ENCODE results near the gene TBC1D2B.
"Not testable (repeated sequence)": the region's sequence is repeated elsewhere in the genome, so short reads cannot be mapped to it uniquely, and the experiment has no call there.

Gene TBC1D2B

GRCh38 chr15:77971875-77972274, 105.6 kb downstream of the TBC1D2B start:
- DNase-seq, result not testable (repeated sequence)

DNA sequence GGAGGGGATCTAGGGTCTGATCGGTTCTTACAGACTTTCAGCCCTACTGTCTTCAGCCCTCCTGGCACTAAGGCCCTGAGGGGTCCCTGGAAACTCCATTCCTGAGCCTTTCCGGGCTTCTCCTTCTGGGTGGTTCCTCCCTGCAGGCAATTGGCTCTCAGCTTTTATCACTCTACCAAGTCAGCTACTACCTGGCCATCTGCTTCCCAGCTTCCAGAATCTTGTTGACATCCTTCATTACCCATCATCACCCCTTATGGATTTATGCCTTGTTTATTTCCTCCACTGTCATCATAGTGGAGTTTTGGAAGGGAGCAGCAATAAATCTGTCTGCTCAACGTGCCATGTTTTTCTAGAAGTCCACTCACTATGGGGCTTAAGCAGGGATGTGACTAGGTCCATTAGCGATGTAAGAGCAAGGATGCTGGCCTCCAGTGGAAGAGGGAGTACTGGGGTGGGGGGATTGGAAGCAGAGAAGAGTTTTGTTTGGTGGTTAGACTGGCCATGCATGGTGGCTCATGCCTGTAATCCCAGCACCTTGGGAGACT, 106.6 kb downstream of the TBC1D2B start:
- DNase-seq, result not testable (repeated sequence)

DNA sequence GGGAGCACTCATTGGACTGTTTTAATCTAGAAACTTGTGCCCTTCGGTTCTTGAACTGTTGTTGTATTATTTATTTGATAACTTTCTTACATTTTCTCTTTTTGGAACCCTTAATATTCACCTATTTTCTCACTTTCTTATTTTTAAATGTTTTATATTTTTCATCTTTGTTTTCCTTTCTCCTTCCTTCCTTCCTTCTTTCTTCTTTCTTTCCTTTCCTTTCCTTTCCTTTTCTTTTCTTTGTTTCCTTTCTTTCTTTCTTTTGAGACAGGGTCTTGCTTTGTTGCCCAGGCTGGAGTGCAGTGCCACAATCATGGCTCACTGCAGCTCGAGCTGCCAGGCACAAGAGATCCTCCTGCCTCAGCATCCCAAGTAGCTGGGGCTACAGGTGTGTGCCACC, 108.5 kb downstream of the TBC1D2B start:
- DNase-seq, result no peak

- DNase-seq, result no peak
These were observed 109.7 kb downstream of the TBC1D2B start for GRCh38 chr15:77967798-77968197.

- not testable (repeated sequence) for DNase-seq
These were observed 110.3 kb downstream of the TBC1D2B start for GRCh38 chr15:77967235-77967615.

- peak; percentile 50 for DNase-seq
These were observed 110.8 kb downstream of the TBC1D2B start for GRCh38 chr15:77966540-77967234.

- DNase-seq, result no peak
These were observed 113.3 kb downstream of the TBC1D2B start for GRCh38 chr15:77964193-77964592.

GRCh38 chr15:77959432-77959879, 118.1 kb downstream of the TBC1D2B start:
- peak; percentile 60 for DNase-seq

GRCh38 chr15:77958716-77959431, 118.6 kb downstream of the TBC1D2B start:
- not testable (repeated sequence) for DNase-seq

DNA sequence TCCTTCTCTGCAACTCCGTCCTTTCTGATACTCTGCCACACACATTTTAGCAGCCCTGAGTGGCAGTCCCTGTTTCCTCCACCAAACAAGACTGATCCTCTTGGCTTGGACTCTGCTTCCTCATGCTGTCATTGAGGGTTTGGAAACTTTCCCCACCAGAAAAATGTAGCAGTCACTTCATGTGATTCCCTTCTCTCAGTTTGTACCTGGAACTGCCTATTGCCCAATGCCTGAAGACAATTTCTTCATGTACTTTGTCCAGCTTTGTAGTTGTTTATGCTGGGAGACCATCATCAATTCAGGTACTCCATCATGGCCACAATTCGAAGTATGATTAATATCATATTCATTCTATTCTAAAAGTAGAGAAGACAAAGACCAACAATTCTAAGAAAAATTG, 119.5 kb downstream of the TBC1D2B start:
- DNase-seq, result not testable (repeated sequence)

DNA sequence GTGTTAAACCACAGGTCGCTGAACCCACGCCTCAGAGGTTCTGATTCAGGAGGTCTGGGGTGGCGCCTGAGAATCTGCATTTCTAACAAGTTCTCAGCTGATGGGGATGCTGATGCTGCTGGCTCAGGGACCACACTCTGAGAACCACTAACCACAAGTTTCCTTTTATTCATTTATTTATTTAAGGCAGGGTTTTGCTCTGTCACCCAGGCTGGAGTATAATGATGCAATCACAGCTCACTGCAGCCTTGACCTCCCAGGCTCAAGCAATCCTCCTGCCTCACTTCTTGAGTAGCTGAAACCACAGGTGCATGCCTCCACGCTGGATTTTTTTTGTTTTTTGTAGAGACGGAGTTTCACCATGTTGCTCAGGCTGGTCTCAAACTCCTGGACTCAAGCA, 123.6 kb downstream of the TBC1D2B start:
- peak; percentile 13 for DNase-seq

DNA sequence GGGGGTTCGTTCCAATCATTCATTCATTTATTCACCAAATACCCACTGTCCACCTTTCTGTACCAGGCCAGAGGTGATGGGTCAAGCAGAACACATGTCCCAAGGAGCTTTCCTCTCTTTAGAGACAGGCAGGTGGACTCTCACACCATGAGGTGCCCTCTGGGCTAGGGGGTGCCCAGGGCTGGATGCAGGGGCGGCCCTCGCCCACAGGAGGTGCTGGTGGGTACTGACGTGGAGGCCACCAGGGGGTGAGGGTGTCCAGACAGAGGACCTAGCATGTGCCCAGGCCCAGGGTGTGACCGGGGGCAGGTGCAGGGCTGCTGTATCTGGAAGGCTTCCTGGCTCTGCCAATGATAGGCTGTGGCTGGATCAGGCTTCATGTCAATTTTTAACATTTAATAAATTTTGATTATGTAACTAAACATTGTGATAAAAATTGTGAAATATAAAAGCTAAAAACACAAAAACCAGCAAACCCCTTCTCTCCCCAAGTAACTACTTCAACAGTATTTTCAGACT, 124.5 kb downstream of the TBC1D2B start:
- DNase-seq, result not testable (repeated sequence)

DNA sequence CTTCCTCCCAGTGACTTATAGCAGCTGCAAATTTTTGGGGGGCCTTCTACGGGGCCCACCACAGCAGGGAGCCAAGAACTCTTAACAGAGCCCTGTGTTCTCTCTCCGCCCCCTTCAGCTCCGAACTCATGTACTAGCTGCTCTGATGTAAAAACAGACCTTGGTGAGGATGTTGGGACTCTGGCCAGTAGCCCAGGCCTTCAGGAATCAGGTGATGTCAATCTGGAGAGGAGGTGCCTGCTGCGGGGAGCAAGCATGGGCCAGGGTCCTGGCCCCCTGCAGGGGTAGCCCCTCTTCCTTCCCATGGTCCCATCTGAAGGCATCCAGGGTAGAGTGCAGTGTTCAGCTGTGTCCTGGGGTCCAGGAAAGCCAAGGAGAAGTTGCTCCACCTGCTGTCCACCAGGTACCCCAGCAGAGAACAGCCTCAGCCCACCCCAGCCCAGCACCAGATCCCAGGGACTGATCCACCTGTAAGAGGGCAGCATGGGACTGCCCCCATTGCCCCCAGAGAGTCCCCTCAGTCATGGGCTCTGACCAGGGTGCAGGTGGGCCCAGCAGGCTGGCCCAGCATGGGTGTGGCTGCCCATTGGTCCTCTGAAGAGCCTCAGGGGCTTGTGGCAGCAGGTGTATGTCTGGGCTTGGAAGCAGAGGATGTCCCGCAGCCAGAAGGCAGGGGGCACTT, 126.3 kb downstream of the TBC1D2B start:
- DNase-seq, result not testable (repeated sequence)

- DNase-seq, result not testable (repeated sequence)
These were observed 127.0 kb downstream of the TBC1D2B start for GRCh38 chr15:77950470-77950869.

GRCh38 chr15:77945566-77945965, 131.9 kb downstream of the TBC1D2B start:
- DNase-seq, result no peak
